ENCODE results near the gene TBC1D19.

GRCh38 chr4:26749867-26750266 lies 166.0 kb downstream of the TBC1D19 start:
- TF ChIP-seq CTCF (conservative IDR thresholded peaks at IDR 0.05; ENCODE audit: low read depth, low read length) (no peak), EZH2 (IDR thresholded peaks at IDR 0.05; ENCODE audit: low read length, unreplicated experiment) (no peak), EZH2phosphoT487 (IDR thresholded peaks at IDR 0.05; ENCODE audit: borderline replicate concordance, low read length) (no peak)

Data from PC-3 (cell line).